KMS-11 (cell line): ENCODE results near the gene NUSAP1.

Experiments used
- H2AFZ ChIP-seq: fragments of 200-600 bp; sonication (generic); 2 replicates; pipeline ENCODE4 v1.6.1; 2016; ENCODE audit warnings: antibody characterized with exemption, mixed run types, low read depth
- H3K27ac ChIP-seq: fragments of 200-600 bp; sonication (generic); 2 replicates; pipeline ENCODE4 v1.6.1; 2016; ENCODE audit warnings: mild to moderate bottlenecking, mixed run types
- H3K27me3 ChIP-seq: fragments of 200-600 bp; sonication (generic); 2 replicates; pipeline ENCODE4 v1.6.1; 2017; ENCODE audit warnings: mild to moderate bottlenecking, low read depth, mixed run types, moderate library complexity; ENCODE audit not compliant: insufficient read depth
- H3K36me3 ChIP-seq: fragments of 200-600 bp; sonication (generic); 2 replicates; pipeline ENCODE4 v1.6.1; 2017; ENCODE audit warnings: mild to moderate bottlenecking, mixed run types; ENCODE audit not compliant: insufficient read depth
- H3K4me1 ChIP-seq: fragments of 200-600 bp; sonication (generic); 2 replicates; pipeline ENCODE4 v1.6.1; 2016; ENCODE audit warnings: mild to moderate bottlenecking, low read depth, mixed run types; ENCODE audit not compliant: poor library complexity, severe bottlenecking
- H3K4me2 ChIP-seq: fragments of 200-600 bp; sonication (generic); 2 replicates; pipeline ENCODE4 v1.7.0; 2016; ENCODE audit warnings: mild to moderate bottlenecking, mixed run types
- H3K4me3 ChIP-seq: fragments of 200-600 bp; sonication (generic); IDR thresholded peaks from 2 replicates; pipeline ENCODE4 v1.6.1; 2017; ENCODE audit warnings: low read depth, low read length, mixed read lengths; ENCODE audit not compliant: insufficient read depth
- H3K79me2 ChIP-seq: fragments of 200-600 bp; sonication (generic); 2 replicates; pipeline ENCODE4 v1.6.1; 2016; ENCODE audit warnings: low read depth, mixed run types; ENCODE audit not compliant: insufficient read depth
- H3K9ac ChIP-seq: fragments of 200-600 bp; sonication (generic); 2 replicates; pipeline ENCODE4 v1.6.1; 2016; ENCODE audit warnings: mild to moderate bottlenecking, mixed run types
- H4K20me1 ChIP-seq: fragments of 200-600 bp; sonication (generic); 2 replicates; pipeline ENCODE4 v1.6.1; 2016; ENCODE audit warnings: mild to moderate bottlenecking, mixed run types; ENCODE audit not compliant: insufficient read depth
- CTCF ChIP-seq: fragments of 200-600 bp; sonication (generic); conservative IDR thresholded peaks from 2 replicates; pipeline ENCODE4 v1.6.1; 2017; ENCODE audit warnings: low read depth, mild to moderate bottlenecking, antibody characterized with exemption, low read length, moderate library complexity, mixed read lengths

NUSAP1 gene

GRCh38 chr15:41285285-41285684 lies 47.4 kb upstream of the NUSAP1 start:
- Histone ChIP-seq H3K79me2 (peaks cover 35% of the 10 kb centered on the region), H3K36me3 (peaks cover 17% of the 10 kb centered on the region; the same call in 1 of the 2 replicates), H3K9ac (no peak overlapping the region; the same call in 1 of the 2 replicates), H3K27ac (peak overlapping the region; percentile 83; the same call in 1 of the 2 replicates), H3K4me2 (peak overlapping the region; percentile 33), H4K20me1 (no peaks in the 10 kb centered on the region), H2AFZ (no peak overlapping the region), H3K4me3 (no peak overlapping the region), H3K27me3 (no peaks in the 10 kb centered on the region), H3K4me1 (peaks cover 40% of the 10 kb centered on the region)
- no peak for TF ChIP-seq CTCF

GRCh38 chr15:41286665-41287333 lies 45.9 kb upstream of the NUSAP1 start:
- Histone ChIP-seq H3K27me3 (no peaks in the 10 kb centered on the region), H3K4me2 (no peak overlapping the region; the same call in 1 of the 2 replicates), H3K4me1 (peaks cover 50% of the 10 kb centered on the region), H3K27ac (no peak overlapping the region), H2AFZ (no peak overlapping the region), H3K36me3 (peaks cover 17% of the 10 kb centered on the region; the same call in 1 of the 2 replicates), H4K20me1 (no peaks in the 10 kb centered on the region), H3K79me2 (peaks cover 35% of the 10 kb centered on the region), H3K4me3 (no peak overlapping the region), H3K9ac (no peak overlapping the region)
- TF ChIP-seq CTCF = no peak

- no peak overlapping the region for H3K4me2 ChIP-seq
- H4K20me1 ChIP-seq = no peaks in the 10 kb centered on the region
- no peak overlapping the region for H2AFZ ChIP-seq
- no peak overlapping the region for H3K9ac ChIP-seq
- H3K4me3 ChIP-seq = no peak overlapping the region
- peaks cover 35% of the 10 kb centered on the region for H3K79me2 ChIP-seq
- no peaks in the 10 kb centered on the region for H3K27me3 ChIP-seq
- TF ChIP-seq CTCF = no peak
- peaks cover 17% of the 10 kb centered on the region; the same call in 1 of the 2 replicates for H3K36me3 ChIP-seq
- no peak overlapping the region for H3K27ac ChIP-seq
- peaks cover 46% of the 10 kb centered on the region for H3K4me1 ChIP-seq
Observed at GRCh38 chr15:41288464-41288863, 44.2 kb upstream of the NUSAP1 start.

- Histone ChIP-seq H3K4me2 (no peak overlapping the region), H2AFZ (no peak overlapping the region), H3K36me3 (peaks cover 17% of the 10 kb centered on the region; the same call in 1 of the 2 replicates), H3K27ac (no peak overlapping the region), H3K4me3 (no peak overlapping the region), H3K4me1 (peaks cover 44% of the 10 kb centered on the region), H3K9ac (no peak overlapping the region), H3K79me2 (peaks cover 23% of the 10 kb centered on the region), H4K20me1 (no peaks in the 10 kb centered on the region), H3K27me3 (no peaks in the 10 kb centered on the region)
- TF ChIP-seq CTCF = no peak
Observed at GRCh38 chr15:41289953-41290352, 42.7 kb upstream of the NUSAP1 start.
